Liver (tissue), 9 donors: ENCODE measurements around the gene PKD1. TPM values are rescaled to one million over a fixed set of nuclear protein-coding genes. Genes with fewer than 3 reads are reported as not detected.

ENCODE experiments used
- DNase-seq: peaks from one replicate; pipeline ENCODE4 v3.0.0-alpha.2; 2017; ENCODE audit warnings: low spot score
- H3K27ac ChIP-seq, 2 donors: one replicate each; pipeline ENCODE4 v1.7.0; 2013; ENCODE audit warnings: inconsistent platforms in 2 of 2, low read length in 2 of 2, control low read depth in 1 of 2, low read depth in 1 of 2, mild to moderate bottlenecking in 1 of 2
- H3K27me3 ChIP-seq, 4 donors: one replicate each; pipeline versions ENCODE4 v1.6.1 to v1.7.0; 2013; ENCODE audit warnings: low read length in 3 of 4, inconsistent platforms in 1 of 4, mild to moderate bottlenecking in 1 of 4, moderate library complexity in 1 of 4; ENCODE audit not compliant: control insufficient read depth in 4 of 4, insufficient read depth in 4 of 4
- H3K36me3 ChIP-seq, 4 donors: one replicate each; pipeline versions ENCODE4 v1.6.1 to v1.7.0; 2013; ENCODE audit warnings: low read length in 3 of 4, mild to moderate bottlenecking in 3 of 4, low read depth in 1 of 4, moderate library complexity in 1 of 4; ENCODE audit not compliant: control insufficient read depth in 4 of 4, insufficient read depth in 3 of 4
- H3K4me1 ChIP-seq, 4 donors: one replicate each; pipeline versions ENCODE4 v1.6.1 to v1.7.0; 2013; ENCODE audit warnings: low read length in 3 of 4, mild to moderate bottlenecking in 3 of 4, moderate library complexity in 1 of 4; ENCODE audit not compliant: control insufficient read depth in 4 of 4, insufficient read depth in 4 of 4
- H3K4me3 ChIP-seq, 3 donors: one replicate each; pipeline versions ENCODE4 v1.6.1 to v1.7.0; 2013; ENCODE audit warnings: low read length in 3 of 3, control low read depth in 1 of 3, low read depth in 1 of 3, mild to moderate bottlenecking in 1 of 3
- H3K9ac ChIP-seq, 2 donors: one replicate each; pipeline ENCODE4 v1.7.0; 2013; ENCODE audit warnings: low read length in 2 of 2, mild to moderate bottlenecking in 2 of 2, moderate library complexity in 2 of 2, control low read depth in 1 of 2, low read depth in 1 of 2
- H3K9me3 ChIP-seq, 4 donors: one replicate each; pipeline versions ENCODE4 v1.6.1 to v1.7.0; 2013; ENCODE audit warnings: low read length in 3 of 4; ENCODE audit not compliant: control insufficient read depth in 4 of 4
- ATF3 ChIP-seq: IDR thresholded peaks from 2 replicates; pipeline ENCODE4 v1.6.1; 2016; ENCODE audit warnings: antibody characterized with exemption
- CTCF ChIP-seq: fragments of 150-350 bp; IDR thresholded peaks from 2 replicates; pipeline ENCODE4 v1.5.1; 2017; ENCODE audit warnings: improper control_type of control experiment, low read depth, low read length; ENCODE audit not compliant: missing input control
- EGR1 ChIP-seq, 2 donors: IDR thresholded peaks; 2 replicates each; pipeline ENCODE4 v1.6.1; 2016 to 2018; ENCODE audit warnings: antibody characterized with exemption in 2 of 2, low read depth in 2 of 2
- FOXA1 ChIP-seq: IDR thresholded peaks from 2 replicates; pipeline ENCODE4 v1.6.1; 2016; ENCODE audit warnings: antibody characterized with exemption
- FOXA2 ChIP-seq: IDR thresholded peaks from 2 replicates; pipeline ENCODE4 v1.6.1; 2016; ENCODE audit warnings: antibody characterized with exemption
- GABPA ChIP-seq, 2 donors: IDR thresholded peaks in 1 of 2; conservative IDR thresholded peaks in 1 of 2; 2 replicates each; pipeline ENCODE4 v1.6.1; 2016; ENCODE audit warnings: antibody characterized with exemption in 2 of 2, mild to moderate bottlenecking in 1 of 2, moderate library complexity in 1 of 2
- HNF4A ChIP-seq, 2 donors: conservative IDR thresholded peaks; 2 replicates each; pipeline ENCODE4 v1.6.1; 2016; ENCODE audit warnings: antibody characterized with exemption in 2 of 2, mild to moderate bottlenecking in 2 of 2
- HNF4G ChIP-seq: IDR thresholded peaks from 2 replicates; pipeline ENCODE4 v1.6.1; 2016; ENCODE audit warnings: antibody characterized with exemption
- JUND ChIP-seq, 2 donors: IDR thresholded peaks; 2 replicates each; pipeline ENCODE4 v1.6.1; 2016; ENCODE audit warnings: antibody characterized with exemption in 2 of 2
- MAX ChIP-seq: IDR thresholded peaks from 2 replicates; pipeline ENCODE4 v1.6.1; 2016; ENCODE audit warnings: antibody characterized with exemption
- NR2F2 ChIP-seq: IDR thresholded peaks from 2 replicates; pipeline ENCODE4 v1.6.1; 2016; ENCODE audit warnings: antibody characterized with exemption
- RAD21 ChIP-seq, 2 donors: IDR thresholded peaks; 2 replicates each; pipeline ENCODE4 v1.6.1; 2016; ENCODE audit warnings: antibody characterized with exemption in 2 of 2, mild to moderate bottlenecking in 2 of 2
- REST ChIP-seq: IDR thresholded peaks from 2 replicates; pipeline ENCODE4 v1.6.1; 2016; ENCODE audit warnings: antibody characterized with exemption, mild to moderate bottlenecking
- RXRA ChIP-seq, 2 donors: IDR thresholded peaks; 2 replicates each; pipeline ENCODE4 v1.6.1; 2017 to 2018; ENCODE audit warnings: antibody characterized with exemption in 2 of 2, mild to moderate bottlenecking in 1 of 2
- SP1 ChIP-seq: IDR thresholded peaks from 2 replicates; pipeline ENCODE4 v1.6.1; 2018; ENCODE audit warnings: antibody characterized with exemption, mild to moderate bottlenecking
- TAF1 ChIP-seq: conservative IDR thresholded peaks from 2 replicates; pipeline ENCODE4 v1.6.1; 2016; ENCODE audit warnings: antibody characterized with exemption, mild to moderate bottlenecking
- YY1 ChIP-seq: IDR thresholded peaks from 2 replicates; pipeline ENCODE4 v1.6.1; 2016; ENCODE audit warnings: antibody characterized with exemption, mild to moderate bottlenecking
- ZBTB33 ChIP-seq: IDR thresholded peaks from 2 replicates; pipeline ENCODE4 v1.6.1; 2016; ENCODE audit warnings: antibody characterized with exemption
- WGBS: extraction: QIAGEN DNeasy Blood & Tissue Kit; methylation state at CpG from one replicate; pipeline ENCODE4 v1.1.7; 2013; 5-methylcytosine and 5-hydroxymethylcytosine counted together
- polyA plus RNA-seq, 2 donors: library from polyadenylated mRNA; stranded (reverse) in 1 of 2; unstranded in 1 of 2; fragments of 200-250 nt in 1 of 2; fragments of >200 nt in 1 of 2; fragmentation: Nextera tagmentation in 1 of 2; extraction: Ambion mirVana in 1 of 2; gene quantifications; one replicate each; pipeline versions ENCODE4 v1.2.1 to v1.2.3, GENCODE V29; 2013 to 2015
- total RNA-seq, 2 donors: library from RNA; depleted of rRNA; stranded (reverse); fragments of >200 nt; gene quantifications; one replicate each; pipeline ENCODE4 v1.2.3, GENCODE V29; 2014
- donor health status: healthy.
- donor health status: healthy.
- donor health status: healthy.
- donor health status: healthy.
- donor health status: healthy.

The PKD1 gene
- total and polyA plus RNA-seq, 4 donors: 8.0 to 58.4 (median 25.6) TPM

- TF ChIP-seq CTCF: peak; percentile 25
- no peak for TF ChIP-seq MAX
- peak in 1 of 2 donors; percentile 57 for TF ChIP-seq GABPA (IDR thresholded peaks at IDR 0.05 in 1 of 2, conservative IDR thresholded peaks at IDR 0.05 in 1 of 2)
- TF ChIP-seq NR2F2: no peak
- peak; percentile 42 to 80 for TF ChIP-seq RXRA (IDR thresholded peaks at IDR 0.05)
- TF ChIP-seq TAF1: no peak
- no peak for TF ChIP-seq FOXA2
These were observed 53.3 kb downstream of the PKD1 start (continued) for GRCh38 chr16:2082171-2082982.

- Histone ChIP-seq H3K27me3 (no peaks in the 10 kb centered on the region), H3K9ac (no peak overlapping the region), H3K4me3 (no peak overlapping the region), H3K36me3 (peaks cover 2 to 43% (median 9%) of the 10 kb centered on the region in 4 donors), H3K27ac (peak overlapping the region; percentile 33 to 48), H3K4me1 (peaks cover 2 to 26% (median 12%) of the 10 kb centered on the region in 4 donors), H3K9me3 (no peaks in the 10 kb centered on the region)
- no peak for DNase-seq
- TF ChIP-seq HNF4A (conservative IDR thresholded peaks at IDR 0.05) (no peak), REST (no peak), SP1 (no peak), FOXA2 (no peak), NR2F2 (no peak), RAD21 (IDR thresholded peaks at IDR 0.05) (no peak), FOXA1 (no peak), CTCF (no peak), TAF1 (no peak), EGR1 (IDR thresholded peaks at IDR 0.05; ENCODE audit: low read depth in 2 of 2) (no peak), YY1 (no peak), ATF3 (no peak), GABPA (IDR thresholded peaks at IDR 0.05 in 1 of 2, conservative IDR thresholded peaks at IDR 0.05 in 1 of 2) (no peak), MAX (no peak), JUND (IDR thresholded peaks at IDR 0.05) (no peak), ZBTB33 (no peak), HNF4G (no peak), RXRA (IDR thresholded peaks at IDR 0.05) (no peak)
- 88% methylated on average over 35 of the region's 35 CpGs for WGBS
These were observed 54.3 kb downstream of the PKD1 start for GRCh38 chr16:2081201-2082084.
